Measurements from ENCODE around the gene ABL2. TPM values are rescaled to one million over a fixed set of nuclear protein-coding genes. Genes with fewer than 3 reads are reported as not detected.

Gene ABL2
- total and polyA plus RNA-seq, 9 of the 15 experiments (the other 6 are each of a cell fraction or from before 2014, with no cell fraction given) = 1.4 to 15.0 (median 8.6) TPM

GRCh38 chr1:179230251-179230650 lies 774 bp upstream of the ABL2 start (continued):
- TF ChIP-seq AFF4 (CRISPR knock-in tag; IDR thresholded peaks at IDR 0.05) (peak; percentile 64; the same call in 1 of the 2 replicates), YY1 (IDR thresholded peaks at IDR 0.05; ENCODE audit: borderline replicate concordance in 1 of 3, control insufficient read depth in 1 of 3, extremely low read depth in 1 of 3, insufficient read depth in 3 of 3, insufficient read length in 1 of 3, insufficient replicate concordance in 2 of 3, low read depth in 1 of 3, low read length in 2 of 3) (no peak), KAT7 (CRISPR knock-in tag; IDR thresholded peaks at IDR 0.05; ENCODE audit: borderline replicate concordance) (0 out of 2 replicates have a peak, but pooled peaks have one; percentile 71), RFX5 (IDR thresholded peaks at IDR 0.05; ENCODE audit: low read depth, low read length) (no peak), SRSF7 (optimal IDR thresholded peaks at IDR 0.05; ENCODE audit: low read depth, low read length) (no peak), NFIC (IDR thresholded peaks at IDR 0.05) (no peak), HDGF (IDR thresholded peaks at IDR 0.05) (no peak), ATF1 (CRISPR knock-in tag; IDR thresholded peaks at IDR 0.05) (no peak), ATF1 (tag; IDR thresholded peaks at IDR 0.05) (0 out of 2 replicates have a peak, but pooled peaks have one; percentile 3), MNT (conservative IDR thresholded peaks at IDR 0.05) (peak; percentile 65 to 73), CEBPB (tag; IDR thresholded peaks at IDR 0.05) (no peak), ZBTB1 (CRISPR knock-in tag; IDR thresholded peaks at IDR 0.05; ENCODE audit: borderline replicate concordance, low read depth) (no peak), SRSF3 (IDR thresholded peaks at IDR 0.05; ENCODE audit: insufficient read depth, low read length) (no peak), HDAC3 (IDR thresholded peaks at IDR 0.05; ENCODE audit: borderline replicate concordance, partially characterized antibody) (no peak), PHF8 (IDR thresholded peaks at IDR 0.05; ENCODE audit: borderline replicate concordance, low read length) (no peak), ZNF121 (CRISPR knock-in tag; conservative IDR thresholded peaks at IDR 0.05) (no peak), ZNF77 (CRISPR knock-in tag; IDR thresholded peaks at IDR 0.05) (no peak), TEAD4 (IDR thresholded peaks at IDR 0.05; ENCODE audit: low read length) (0 out of 2 replicates have a peak, but pooled peaks have one; percentile 16), TEAD4 (CRISPR knock-in tag; IDR thresholded peaks at IDR 0.05; ENCODE audit: borderline replicate concordance) (no peak), ZNF785 (CRISPR knock-in tag; IDR thresholded peaks at IDR 0.05) (no peak), BRD4 (IDR thresholded peaks at IDR 0.05) (no peak), ZNF551 (CRISPR knock-in tag; IDR thresholded peaks at IDR 0.05) (no peak), L3MBTL2 (IDR thresholded peaks at IDR 0.05) (0 out of 2 replicates have a peak, but pooled peaks have one; percentile 49), SOX6 (IDR thresholded peaks at IDR 0.05) (no peak)
